Fibroblast of skin of scalp (primary cell): ENCODE results near the gene UBN1.
"Not testable (repeated sequence)": the region's sequence is repeated elsewhere in the genome, so short reads cannot be mapped to it uniquely, and the experiment has no call there.

Experiments used
- DNase-seq: peaks from one replicate; pipeline ENCODE4 v3.0.0-alpha.2; 2013

The UBN1 gene

GRCh38 chr16:4888428-4889135 is 41.3 kb downstream of the UBN1 start:
- DNase-seq = no peak

- no peak for DNase-seq
Observed at GRCh38 chr16:4890026-4890425, 42.7 kb downstream of the UBN1 start.

- DNase-seq = no peak
Observed at GRCh38 chr16:4890686-4891085, 43.4 kb downstream of the UBN1 start.

- no peak for DNase-seq
Observed at GRCh38 chr16:4891097-4891885, 44.0 kb downstream of the UBN1 start.

GRCh38 chr16:4891886-4892216 is 44.6 kb downstream of the UBN1 start:
- no peak for DNase-seq

- peak; percentile 48 for DNase-seq
Observed at GRCh38 chr16:4892361-4893102, 45.3 kb downstream of the UBN1 start.

GRCh38 chr16:4893103-4893862 is 46.0 kb downstream of the UBN1 start:
- no peak for DNase-seq

- no peak for DNase-seq
Observed at GRCh38 chr16:4894276-4895150, 47.2 kb downstream of the UBN1 start.

- DNase-seq = no peak
Observed at GRCh38 chr16:4895366-4895765, 48.1 kb downstream of the UBN1 start.

GRCh38 chr16:4896761-4897160 is 49.5 kb downstream of the UBN1 start:
- DNase-seq = not testable (repeated sequence)

- DNase-seq = no peak
Observed at GRCh38 chr16:4897328-4897727, 50.0 kb downstream of the UBN1 start.

GRCh38 chr16:4898811-4899473 is 51.7 kb downstream of the UBN1 start:
- DNase-seq = no peak

GRCh38 chr16:4899474-4899846 is 52.2 kb downstream of the UBN1 start:
- DNase-seq = no peak

- no peak for DNase-seq
Observed at GRCh38 chr16:4900036-4900435, 52.8 kb downstream of the UBN1 start.

GRCh38 chr16:4900750-4901149 is 53.5 kb downstream of the UBN1 start:
- DNase-seq = no peak

GRCh38 chr16:4902038-4902437 is 54.8 kb downstream of the UBN1 start:
- no peak for DNase-seq

GRCh38 chr16:4904108-4904941 is 57.0 kb downstream of the UBN1 start:
- DNase-seq = no peak

- DNase-seq = no peak
Observed at GRCh38 chr16:4904942-4905615, 57.8 kb downstream of the UBN1 start.

- no peak for DNase-seq
Observed at GRCh38 chr16:4908854-4909401, 61.6 kb downstream of the UBN1 start.
